GM19324 (cell line): Measurements from ENCODE around the gene OR1L6.
A peak's percentile ranks its signal among the peaks of the same experiment; 100 is the strongest.

ENCODE experiments used
- ATAC-seq: cut with Tn5 transposase; IDR thresholded peaks from one replicate; pipeline ENCODE4 v1.9.1; 2021; ENCODE audit warnings: mild to moderate bottlenecking, moderate library complexity; ENCODE audit not compliant: unreplicated experiment, low FRiP score

OR1L6 gene, protein sequence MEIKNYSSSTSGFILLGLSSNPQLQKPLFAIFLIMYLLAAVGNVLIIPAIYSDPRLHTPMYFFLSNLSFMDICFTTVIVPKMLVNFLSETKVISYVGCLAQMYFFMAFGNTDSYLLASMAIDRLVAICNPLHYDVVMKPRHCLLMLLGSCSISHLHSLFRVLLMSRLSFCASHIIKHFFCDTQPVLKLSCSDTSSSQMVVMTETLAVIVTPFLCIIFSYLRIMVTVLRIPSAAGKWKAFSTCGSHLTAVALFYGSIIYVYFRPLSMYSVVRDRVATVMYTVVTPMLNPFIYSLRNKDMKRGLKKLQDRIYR

DNA sequence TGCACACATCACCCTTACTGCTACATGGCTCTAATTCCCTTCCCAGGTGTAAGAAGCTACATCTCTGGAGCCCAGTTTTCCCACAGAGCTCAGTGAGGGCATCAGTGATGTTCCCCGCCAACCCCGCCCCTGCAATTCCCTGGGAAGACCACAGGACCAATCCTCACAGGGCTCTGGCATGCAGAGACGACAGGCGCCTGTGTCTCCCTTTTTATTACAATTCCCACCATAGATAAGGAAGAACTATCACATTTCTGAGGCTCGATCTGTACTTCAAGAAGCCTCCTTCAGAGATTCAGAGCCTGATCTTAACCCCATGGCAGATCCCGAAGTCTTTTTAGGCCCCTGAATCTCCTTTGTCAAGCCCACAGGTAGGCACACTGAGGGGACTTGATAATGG is at the start of gene OR1L6:
Gene OR1L6 (plus strand): TSS at position 301 of the 400 bp plus-strand sequence. CDS start 7,545 bp downstream, outside the sequence.
- no peak for ATAC-seq

DNA sequence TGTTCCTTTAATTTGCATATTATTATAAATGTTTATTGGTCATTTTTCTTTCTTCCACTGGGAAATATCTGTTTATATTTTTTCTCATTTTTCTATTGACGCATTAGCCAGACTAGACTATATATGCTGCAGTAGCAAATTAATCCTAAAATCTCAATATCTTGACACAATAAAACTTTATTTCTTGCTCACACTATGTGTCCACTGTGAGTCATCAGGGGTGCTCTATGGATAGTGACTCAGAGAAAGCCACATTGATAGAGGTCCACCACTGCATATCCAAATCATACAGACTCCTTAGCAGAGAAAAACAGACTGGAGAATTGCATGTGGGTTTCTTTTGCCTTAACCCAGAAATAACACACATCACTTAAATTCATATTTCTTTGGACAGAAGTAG is 46.4 kb upstream of the OR1L6 start:
- ATAC-seq, result no peak

DNA sequence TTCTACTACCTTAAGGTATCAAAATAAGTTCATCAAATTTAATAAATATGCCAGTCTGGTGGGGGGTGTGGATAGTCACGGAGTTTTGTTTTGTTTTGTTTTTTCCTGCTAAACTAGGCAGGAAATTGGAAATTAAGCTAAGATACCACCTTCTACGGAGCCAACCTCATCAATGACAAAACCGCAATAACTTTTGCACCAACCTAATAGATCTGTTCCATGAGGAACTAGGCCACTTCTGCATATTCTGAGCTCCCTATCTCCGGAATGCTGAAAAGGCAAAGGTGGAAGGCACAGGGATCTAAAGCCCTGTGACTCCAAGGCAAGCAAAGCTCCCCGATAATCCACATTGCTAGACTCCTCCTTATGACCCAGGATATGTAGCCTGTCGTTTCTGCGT is 24.1 kb upstream of the OR1L6 start:
- ATAC-seq, result no peak

DNA sequence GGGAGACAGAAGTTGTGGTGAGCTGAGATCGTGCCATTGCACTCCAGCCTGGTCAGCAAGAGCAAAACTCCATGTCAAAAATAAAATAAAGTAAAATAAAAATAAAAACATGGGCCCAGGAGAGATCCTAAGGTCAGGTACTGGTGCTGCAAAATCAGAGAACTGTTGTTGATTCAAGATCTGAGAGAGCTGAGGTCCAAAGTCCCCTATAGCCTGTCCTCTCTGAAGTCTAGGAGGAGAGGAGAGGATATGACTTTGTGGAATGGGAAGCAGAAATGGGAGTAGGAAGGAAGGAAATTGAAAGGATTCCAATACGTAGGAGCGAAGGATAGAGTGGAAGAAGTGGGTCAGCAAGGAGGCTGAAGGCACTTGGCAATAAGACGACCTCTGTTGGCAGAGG is 22.9 kb upstream of the OR1L6 start:
- ATAC-seq, result no peak

DNA sequence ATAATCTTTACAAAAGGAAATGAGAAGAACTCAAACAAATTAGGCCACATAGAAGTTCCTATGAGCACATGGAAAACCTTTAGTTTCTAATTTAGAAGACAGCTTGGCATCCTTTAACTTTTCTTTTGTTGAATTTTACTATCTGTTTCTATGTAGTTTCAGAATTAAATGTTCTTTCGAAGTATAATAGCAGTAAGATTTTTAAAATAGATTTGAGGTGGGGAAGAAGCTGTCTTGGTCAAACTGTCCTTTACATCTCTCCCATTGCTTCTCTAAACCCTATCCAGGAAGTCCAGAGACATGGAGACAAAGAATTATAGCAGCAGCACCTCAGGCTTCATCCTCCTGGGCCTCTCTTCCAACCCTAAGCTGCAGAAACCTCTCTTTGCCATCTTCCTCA is 18.4 kb upstream of the OR1L6 start, which contains the start of gene OR1L4:
Gene OR1L4 (plus strand): TSS at position 301 of the 400 bp plus-strand sequence. CDS start 0 bp downstream, at position 301.
- ATAC-seq, result no peak

DNA sequence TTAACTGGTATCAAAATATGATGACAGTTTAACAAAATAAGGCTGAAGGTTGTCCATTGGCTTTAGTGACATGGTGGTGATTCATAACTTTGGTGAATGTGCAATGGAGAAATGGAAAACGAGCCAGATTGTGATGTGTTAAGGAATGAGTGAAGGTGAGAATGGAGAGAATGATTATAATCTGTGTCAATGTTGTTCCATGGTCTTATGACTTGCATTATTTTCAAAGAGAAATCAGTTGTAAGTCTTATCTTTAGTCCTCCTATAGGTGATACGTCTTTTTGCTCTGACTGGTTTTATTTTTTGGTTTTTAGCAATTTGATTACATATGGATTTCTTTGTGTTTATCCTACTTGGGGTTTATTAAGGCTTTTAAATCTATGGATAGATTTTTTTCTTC is 12.7 kb downstream of the OR1L6 start:
- ATAC-seq, result no peak

DNA sequence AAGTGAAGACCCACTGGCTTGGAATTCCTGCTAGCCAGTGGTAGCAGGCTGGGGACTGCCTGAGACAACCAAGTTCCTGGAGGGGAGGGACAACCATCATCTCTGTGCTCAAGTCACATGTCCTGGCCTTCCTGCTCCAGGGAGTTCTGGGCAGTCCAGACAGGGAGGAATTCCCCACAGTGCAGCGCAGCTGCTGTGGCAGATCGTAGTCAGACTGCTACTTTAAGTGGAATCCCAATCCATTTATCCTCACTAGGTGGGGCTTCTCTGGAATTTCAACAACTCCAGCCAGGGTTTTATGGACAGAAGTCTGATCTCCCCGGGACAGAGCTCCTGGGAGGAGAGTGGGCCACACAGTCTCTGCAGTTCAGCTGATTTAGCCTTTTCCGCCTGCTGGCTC is 25.7 kb downstream of the OR1L6 start:
- ATAC-seq, result no peak

DNA sequence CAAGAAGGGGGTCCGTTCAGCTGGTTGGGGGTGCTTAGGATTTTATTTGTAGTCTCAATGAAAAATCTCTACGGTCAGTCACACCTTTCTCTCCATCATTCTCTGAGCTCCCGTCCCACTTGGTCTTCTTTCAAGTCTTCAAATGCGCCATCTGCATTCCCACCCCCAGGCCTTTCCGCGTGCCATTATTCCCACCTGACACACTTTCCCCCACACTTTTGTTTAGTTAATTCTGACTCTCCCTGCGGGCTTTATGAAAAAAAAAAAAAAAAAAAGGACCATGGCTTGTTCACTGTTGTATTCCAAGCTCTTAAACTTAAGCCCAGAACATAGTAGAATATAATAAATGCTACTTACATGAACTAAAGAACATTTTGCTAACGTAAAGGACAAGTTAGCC is 34.9 kb downstream of the OR1L6 start:
- no peak for ATAC-seq

DNA sequence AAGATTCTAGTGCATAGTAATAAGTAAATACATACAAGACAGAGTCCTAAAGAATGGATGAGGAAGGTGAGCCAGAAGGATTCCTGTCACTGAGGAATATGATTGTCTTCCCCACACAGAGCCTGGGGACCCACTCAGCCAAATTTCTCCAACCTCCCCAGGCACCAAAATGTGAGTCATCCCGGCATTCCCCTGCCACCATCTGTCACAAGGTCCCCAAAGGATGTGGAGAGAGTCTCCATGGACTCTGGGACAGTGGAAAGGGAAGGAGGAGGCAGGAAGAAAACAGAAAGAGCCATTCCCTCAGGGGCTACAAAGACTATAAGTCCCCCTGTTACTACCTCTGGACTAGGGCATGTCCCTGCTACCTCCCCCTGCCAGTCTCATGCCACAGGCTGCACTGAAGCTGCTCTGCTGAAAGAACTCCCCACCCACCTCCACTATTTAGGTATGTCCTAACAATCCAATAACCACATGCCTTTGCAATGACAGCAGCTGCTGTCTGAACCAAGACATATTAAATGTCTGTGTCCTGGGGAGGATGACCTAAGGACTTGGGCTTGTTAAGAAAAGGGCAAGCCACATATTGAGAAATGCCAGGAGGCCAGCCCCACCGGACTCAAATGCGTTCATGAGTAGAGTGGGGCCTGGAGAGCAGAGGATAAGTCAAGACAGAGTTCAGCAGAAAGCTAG is 36.0 kb downstream of the OR1L6 start:
- no peak for ATAC-seq

DNA sequence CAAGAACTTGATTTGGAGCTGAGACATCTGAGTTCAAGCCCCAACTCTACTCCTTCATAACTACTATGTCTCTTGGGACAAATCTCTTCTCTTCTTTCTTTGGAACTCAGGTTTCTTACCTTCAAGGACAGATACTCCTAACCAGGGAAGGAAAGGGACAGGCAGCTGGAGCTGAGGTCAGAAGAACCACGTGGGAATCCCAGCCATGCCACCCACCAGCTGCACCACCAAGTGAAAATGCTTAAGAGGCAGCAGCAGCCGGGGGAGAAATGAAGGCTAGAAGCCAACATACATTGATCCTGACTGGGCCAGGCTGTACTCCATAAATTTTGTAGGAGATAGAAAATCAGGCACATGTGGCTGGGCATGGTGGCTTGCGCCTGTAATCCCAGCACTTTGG is 37.1 kb downstream of the OR1L6 start:
- no peak for ATAC-seq

DNA sequence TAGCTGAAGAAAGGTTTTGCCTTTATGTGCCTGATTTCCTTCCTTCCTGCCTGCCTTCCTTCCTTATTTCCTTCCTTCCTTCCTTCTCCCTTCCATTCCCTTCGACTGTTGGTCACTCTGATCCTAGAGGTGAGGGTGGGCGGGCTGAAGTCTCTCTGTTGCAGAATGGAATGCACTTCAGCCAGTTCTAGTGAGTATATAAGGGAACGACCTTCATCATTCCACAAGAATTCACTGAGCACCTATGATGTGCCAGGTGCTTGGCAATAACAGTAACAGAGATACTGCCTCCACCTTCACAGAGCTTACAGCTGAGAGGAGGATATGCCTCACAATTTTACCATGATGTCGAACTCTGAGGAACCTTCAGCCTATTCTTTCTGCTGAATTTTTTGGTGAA is 37.9 kb downstream of the OR1L6 start:
- no peak for ATAC-seq

DNA sequence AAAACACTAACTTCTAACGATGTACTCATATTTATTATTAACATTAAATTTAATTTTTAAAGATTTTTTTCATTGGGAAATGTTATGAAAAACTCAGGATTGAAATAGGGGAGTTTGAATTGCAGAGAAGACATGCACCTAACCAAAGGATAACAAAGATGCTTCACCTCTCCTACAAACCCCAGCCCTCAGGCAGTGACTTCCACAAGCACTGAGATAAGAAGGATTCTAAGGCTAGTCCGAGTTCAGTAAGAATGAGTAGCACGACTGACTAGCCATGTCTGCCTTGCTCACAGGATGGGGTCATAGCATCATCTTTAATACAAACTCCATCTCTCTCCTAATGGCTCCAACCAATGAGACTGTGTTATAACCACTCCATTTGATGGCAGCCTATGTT is 39.6 kb downstream of the OR1L6 start:
- ATAC-seq, result no peak

DNA sequence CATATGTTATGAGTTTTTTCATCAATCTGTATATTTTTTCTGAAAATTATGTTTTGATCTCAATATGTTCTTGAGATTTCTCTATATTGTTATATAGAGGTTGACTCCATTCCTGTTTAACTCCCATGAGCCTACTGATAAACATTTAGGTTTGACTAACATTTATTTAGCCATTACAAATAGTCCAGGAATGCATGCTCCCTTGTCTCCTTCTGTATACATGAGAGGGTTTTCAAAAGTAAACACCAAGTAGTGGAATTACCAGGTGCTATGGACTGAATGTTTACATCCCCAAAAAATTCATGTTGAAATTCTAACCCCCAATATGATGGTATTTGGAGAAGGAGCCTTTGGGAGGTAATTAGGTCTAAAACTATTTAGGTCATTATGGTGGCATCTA is 43.2 kb downstream of the OR1L6 start:
- ATAC-seq, result no peak

DNA sequence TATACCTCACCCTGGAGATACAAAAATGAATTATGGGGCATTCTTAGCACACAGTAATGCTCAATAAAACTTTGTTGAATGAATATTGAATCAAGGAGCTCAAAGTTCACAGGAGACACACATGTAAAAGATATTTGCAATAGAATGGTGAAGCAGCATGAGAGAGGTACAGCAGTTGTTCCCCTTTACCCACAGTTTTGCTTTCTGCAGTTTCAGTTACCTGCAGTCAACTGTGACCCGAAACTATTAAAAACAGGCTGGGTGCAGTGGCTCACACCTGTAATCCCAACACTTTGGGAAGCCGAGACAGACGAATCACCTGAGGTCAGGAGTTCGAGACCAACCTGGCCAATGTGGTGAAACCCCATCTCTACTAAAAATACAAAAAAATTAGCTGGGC is 44.2 kb downstream of the OR1L6 start:
- no peak for ATAC-seq

DNA sequence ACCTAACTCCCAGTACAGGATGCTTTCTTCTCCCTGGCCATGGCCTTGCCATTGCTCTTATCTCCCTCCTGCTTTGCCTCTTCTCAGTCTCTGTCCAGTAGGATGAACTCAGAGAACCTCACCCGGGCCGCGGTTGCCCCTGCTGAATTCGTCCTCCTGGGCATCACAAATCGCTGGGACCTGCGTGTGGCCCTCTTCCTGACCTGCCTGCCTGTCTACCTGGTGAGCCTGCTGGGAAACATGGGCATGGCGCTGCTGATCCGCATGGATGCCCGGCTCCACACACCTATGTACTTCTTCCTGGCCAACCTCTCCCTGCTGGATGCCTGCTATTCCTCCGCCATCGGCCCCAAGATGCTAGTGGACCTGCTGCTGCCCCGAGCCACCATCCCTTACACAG is 46.7 kb downstream of the OR1L6 start, which contains the start of gene OR5C1:
Gene OR5C1 (plus strand): TSS at position 103 of the 400 bp plus-strand sequence. CDS start 0 bp downstream, at position 103.
- no peak for ATAC-seq

DNA sequence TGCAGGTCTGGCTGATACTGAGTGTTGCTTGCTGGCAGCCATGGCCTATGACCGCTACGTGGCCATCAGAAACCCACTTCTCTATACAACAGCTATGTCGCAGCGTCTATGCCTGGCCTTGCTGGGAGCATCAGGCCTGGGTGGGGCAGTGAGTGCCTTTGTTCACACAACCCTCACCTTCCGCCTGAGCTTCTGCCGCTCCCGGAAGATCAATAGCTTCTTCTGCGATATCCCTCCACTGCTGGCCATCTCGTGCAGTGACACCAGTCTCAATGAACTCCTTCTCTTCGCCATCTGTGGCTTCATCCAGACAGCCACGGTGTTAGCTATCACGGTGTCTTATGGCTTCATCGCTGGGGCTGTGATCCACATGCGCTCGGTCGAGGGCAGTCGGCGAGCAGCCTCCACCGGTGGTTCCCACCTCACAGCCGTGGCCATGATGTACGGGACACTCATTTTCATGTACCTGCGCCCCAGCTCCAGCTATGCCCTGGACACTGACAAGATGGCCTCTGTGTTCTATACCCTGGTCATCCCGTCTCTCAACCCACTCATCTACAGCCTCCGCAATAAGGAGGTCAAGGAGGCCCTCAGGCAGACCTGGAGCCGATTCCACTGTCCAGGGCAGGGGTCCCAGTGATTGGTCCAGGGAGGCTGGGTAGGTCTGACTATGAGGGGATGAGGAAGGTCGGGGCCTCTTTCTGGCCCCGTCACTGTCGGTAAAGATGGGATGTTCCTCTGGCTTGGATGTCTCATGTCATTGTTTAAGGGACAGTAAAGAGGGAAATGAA is 47.3 kb downstream of the OR1L6 start:
- no peak for ATAC-seq

DNA sequence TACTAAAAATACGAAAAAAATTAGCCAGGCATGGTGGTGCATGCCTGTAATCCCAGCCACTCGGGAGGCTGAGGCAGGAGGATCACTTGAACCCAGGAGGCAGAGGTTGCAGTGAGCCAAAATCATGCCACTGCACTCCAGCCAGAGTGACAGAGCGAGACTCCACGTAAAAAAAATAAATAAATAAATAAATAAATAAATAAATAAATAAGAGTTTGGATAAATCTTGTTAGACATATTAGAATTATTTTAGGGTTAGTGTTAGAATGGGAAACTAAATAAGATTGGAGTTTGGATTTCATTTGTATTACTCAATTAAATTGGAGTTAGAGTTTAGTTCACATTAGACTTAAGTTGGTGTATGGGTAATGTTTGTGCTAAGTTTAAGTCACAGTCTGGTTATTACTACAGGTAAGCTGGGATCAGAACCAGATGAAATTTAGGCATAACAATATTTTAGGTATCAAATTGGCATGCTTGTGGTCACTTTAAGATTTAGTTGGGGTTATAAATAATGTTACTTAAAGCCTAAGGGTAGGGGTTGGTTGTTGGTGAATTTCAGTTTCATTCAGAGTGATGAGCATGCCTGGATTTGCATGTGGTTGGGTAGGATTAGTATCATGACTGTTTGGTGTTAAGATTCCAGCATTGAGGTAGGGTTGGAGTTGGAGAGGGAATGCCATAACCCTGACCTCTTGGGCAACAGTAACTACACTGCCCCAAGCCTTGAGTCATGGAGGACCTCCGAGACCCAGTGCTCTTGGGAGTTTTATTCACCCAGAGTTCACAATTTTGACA is 50.0 kb downstream of the OR1L6 start:
- ATAC-seq, result peak; percentile 53

DNA sequence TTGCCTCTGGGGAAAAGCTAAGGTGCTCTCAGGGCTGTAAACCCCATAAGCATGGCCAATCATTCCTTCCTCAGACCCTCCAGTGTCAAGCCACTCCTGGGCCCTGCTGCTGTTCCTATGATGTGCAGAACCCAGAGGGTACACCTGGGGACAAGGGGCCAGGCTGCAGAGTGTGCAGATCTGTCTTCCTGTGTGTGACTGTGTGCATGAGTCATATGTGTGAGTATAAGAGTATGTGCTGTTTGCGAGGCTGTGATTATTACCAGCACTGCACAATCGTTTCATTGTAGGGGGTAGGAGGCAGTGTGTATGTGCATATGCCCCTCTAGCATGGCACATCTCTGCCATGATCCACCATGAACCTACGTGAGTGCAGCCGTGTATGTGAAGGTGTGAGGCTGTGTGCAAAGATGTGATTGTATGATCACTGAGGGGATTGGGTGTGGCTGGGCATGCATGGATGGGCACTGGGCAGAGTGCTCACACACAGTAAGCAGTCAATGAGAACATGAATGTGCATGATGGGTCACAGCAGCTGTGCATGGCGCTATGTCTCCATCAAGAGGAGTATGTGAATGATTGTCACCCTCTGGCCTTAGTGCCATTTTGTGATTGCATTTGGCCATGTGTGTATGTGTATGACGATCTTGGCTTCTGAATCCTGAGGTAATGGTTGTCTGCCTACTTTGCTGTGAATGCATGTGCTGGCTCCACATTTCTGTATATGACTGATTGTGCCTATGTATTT is 55.4 kb downstream of the OR1L6 start:
- no peak for ATAC-seq
